ENCODE results near the gene HOXB9.

The HOXB9 gene

DNA sequence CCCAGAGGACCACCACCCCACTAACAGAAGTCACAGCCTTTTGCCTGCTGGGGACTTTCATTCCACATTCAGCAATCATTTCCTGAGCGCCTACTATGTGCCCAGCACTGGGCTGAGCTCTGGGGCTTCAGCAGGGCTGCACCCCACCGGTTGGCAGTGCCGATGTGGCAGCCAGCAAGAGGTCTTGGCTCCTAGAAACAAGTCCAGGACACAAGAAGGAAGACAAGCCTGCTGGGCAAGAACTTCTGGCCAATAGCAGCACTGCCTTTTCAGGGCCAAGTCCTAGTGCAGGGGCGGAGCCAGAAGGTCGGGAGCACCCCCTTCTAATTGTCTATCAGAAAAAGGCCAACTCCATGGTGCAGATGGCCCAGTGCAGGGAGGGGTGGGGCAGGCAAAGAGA lies 13.0 kb upstream of the HOXB9 start:
- no peak for DNase-seq (ENCODE audit: low spot score)

DNA sequence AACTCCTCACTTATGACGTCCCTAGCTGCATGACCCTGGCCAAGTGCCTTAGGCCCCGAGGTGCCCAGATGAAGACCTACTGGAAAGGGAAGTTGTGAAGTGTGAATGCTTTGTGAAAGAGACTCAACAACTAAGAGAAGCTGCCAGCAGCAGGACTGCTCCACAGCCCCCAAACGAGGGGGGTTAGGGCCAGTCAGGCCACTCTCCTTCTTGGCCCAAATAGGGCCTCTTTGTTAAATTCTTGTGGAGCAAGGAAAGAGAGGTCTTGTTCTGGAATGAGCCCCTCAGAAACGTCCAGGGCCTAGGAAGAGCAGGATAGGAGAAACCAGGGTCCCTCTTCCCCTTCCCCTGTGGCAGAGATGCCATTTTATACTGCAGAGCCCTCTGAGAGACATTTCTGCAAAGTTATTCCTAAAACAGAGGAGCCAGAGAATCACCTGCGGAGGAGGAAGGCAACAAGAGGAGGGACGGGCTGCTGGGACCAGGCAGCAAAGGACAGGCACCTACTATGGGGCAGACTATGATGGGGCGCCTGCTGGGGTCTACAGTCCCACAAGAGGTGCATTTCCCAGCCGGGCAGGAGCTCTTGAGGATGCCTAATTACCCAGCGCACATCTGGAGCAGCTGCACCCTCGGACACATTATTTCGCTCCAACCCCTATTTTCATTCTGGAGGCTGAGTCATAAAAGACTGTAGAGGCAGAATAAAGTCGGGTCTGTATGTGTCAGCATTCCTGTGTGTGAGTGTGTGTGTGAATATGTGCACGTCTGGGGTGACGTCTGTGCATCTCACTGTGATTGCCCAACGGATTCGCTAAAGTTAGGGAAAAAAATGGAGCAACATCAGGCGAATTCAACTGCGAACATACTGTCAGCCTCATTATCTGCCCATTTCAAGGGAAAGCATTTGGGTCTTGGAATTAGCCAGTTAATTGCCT lies 11.4 kb upstream of the HOXB9 start:
- DNase-seq (ENCODE audit: low spot score) = no peak

DNA sequence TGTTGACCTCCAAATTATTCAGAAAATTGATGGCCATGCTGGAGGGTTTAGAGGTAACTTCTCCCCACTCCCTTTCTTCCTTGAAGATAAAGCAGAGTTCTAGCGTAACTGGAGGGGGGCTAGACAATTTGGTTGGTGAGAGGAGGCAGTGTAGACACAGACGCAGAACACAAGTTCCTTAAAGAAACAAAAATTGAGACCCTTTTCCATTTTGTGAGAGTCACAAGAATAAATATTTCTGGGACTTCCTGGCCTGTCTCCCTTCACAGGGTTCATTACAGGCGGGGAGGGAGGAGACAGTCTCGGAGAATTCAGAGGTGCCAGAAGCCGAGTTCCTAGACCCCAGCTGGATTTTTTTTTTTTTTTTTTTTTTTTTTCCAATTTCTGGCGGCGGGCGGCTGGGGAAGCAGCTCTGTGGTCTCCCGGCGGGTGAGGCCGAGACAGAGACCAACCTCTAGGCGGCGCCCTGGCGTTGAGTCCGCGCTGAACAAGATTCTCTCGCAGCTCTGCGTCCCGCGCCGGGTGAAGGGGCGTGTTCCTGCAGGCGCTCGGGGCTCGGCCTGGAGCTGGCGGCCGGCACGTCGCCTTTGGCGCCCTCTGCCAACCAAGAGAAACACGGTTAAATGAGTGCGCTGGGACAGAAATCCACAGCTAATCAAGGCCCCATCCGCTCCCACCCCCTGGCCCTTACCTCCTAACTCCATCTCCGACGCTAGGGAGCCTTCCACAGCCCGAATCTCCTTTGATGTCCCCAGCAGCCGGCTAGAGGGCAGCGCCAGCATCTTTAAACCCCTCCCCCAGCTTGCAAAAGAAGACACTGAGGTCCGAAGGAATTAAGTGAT lies 10.2 kb upstream of the HOXB9 start:
- DNase-seq (ENCODE audit: low spot score) = no peak

DNA sequence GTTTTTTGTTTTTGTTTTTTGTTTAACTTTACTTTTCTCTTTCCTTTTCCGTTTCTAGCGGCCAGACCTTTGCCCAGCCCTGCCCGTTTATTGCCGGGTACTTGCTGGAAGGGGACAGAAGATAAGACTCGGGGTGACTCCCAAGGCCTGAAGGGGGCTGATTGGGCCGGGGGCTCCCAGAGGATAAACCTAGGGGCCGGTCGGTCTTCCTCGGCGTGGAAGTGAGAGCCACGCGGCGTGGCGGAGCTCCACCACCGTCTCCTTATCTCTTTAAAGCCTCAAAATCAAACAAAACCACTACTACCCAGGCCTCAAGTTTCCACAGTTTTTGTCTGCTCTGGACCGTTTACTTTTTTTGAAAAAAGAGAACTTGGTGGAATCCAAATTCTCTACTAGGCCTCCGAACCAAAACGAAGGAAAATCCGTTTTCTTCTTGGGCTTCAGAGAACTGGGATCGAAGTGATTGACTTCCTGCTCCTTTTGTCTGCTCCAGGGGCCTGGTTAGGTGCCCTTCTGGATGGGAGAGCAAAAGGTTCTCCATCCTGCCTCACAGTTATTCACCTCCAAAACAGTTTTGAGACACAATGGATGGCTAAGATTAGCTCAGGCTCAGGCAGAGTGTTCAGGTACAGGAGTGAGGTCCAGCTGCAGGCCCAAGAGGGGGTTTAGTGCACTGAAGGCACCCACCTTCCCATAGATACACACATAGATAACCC lies 8.5 kb upstream of the HOXB9 start:
- no peak for DNase-seq (ENCODE audit: low spot score)

DNA sequence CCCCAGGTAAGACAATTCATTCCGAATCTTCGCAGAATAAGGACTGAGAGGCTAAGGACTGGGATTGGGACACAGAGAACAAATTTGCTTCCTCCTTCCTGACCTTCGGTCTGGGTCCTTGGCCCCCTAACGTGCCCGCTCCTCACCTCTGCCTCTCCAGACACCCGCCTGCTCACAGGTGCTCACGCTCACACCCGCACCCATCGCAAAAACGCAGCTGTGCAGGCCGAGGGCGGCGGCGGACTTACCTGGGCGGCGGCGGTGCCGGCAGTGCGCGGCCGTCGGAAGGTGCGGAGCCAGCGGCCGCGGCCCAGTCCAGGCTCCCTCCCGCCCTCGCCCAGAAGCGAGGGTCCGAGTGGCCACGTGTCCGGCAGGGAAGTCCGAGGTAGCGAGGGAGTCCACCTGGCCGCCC lies 7.1 kb upstream of the HOXB9 start:
- DNase-seq (ENCODE audit: low spot score) = no peak

DNA sequence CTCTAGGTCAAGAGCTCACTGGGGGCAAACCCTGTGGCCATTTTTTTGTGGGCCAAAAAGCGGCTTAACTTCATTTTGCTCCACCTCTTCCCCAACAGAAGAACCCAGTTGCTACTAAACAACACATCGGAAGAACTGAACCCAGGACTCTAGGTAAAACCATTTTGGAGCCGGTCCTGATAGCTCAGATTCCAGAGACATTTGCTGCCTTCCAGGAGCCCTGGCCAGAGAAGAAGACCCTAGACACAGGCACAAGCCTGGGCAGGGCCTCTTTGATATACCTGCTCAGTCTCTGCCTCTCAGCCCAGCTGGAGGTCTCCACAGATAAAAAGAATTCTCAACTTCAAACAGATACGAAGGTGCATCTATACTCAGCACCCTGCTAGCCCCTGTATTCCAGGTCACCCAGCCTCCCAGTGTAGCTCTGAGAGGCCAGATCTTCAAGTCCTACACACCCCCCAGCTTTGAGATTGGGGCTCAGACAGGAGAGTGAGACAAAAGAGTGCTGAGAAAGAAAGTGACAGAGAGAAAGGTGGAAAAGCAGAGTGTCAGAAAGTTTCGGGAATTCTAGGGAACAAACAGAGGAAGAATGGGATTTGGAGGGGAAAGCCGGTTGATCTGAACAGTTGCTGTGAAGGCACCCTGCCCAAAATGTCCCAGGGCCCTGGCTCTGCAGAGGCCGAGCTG lies 6.6 kb upstream of the HOXB9 start:
- no peak for DNase-seq (ENCODE audit: low spot score)

DNA sequence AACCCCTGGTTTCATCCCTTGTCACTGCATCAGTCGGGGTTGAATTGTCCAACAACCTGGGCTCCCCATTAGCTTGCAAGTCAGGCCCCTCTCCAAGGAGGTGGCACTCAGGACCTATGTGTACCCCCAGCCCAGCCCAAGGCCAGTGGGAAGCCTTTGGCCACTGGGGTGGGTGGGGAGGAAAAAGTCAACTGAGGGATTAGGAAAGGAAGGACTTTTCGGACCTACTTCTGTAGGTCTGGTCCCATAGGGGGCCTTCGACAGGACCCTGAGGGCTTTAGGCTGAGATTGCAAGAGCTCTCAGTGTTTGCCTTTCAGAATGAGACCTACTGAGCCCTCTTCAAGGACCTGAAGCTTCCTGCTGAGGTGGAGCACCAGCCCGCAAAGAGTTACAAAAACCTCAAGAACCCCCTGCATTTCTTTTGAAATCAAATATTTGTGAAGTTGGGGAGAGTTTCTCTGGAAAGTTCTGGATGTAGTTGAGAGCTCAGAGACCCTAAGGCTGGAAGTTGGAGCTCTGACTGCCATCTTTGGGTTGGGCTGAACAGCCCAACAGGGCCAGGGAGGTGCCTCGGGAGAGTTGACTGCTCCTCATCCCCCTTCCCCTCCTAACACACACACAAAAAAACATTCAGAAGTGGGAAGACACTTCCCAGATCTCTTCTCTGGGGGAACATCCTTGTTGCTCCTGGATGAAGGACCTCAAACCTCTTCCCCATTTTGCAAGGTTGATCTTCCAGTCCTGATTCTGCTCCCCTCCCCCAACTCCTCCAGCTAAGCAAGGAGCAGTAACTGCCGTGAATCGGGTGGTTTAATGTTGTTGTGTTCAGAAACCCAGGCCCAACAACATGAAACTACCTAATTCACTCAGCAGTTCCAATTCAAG lies 5.8 kb upstream of the HOXB9 start:
- DNase-seq (ENCODE audit: low spot score) = no peak

DNA sequence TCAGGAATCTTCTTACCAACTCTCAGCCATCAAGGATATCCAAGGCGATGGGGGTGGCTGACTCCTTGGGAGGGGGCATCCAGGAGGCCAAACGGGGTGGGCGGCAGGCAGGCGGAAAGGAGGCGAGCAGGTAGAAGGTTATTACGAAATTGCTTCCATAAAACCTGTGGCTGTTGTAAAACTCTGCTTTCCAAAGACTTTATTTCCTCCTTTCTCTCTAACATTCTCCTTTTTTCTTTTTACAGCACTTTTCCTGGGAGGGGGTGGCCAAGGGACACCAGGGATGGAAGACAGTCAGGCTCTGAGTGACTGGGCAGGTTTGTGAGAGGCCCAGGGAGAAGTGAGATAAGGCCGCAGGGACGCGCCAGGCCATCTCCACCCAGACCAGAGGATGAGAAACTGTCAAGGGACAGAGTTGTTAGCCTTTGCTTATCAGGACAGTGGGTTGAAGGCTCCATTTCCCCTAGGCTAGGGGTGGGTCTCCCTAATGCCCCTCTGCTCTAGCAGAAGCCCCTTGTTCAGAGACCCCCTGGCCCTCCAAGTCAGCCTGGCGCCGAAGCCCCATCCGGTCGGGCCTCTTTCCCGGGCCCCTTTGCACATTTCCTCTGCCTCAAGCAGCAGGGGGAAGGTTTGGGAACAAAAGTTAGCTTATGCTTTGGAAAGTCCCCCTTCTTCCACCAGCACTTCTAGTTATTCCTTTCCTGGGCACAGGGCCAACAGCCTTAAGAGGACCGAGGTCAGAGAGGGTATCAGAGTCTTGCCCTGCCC lies 5.0 kb upstream of the HOXB9 start:
- DNase-seq (ENCODE audit: low spot score) = no peak

DNA sequence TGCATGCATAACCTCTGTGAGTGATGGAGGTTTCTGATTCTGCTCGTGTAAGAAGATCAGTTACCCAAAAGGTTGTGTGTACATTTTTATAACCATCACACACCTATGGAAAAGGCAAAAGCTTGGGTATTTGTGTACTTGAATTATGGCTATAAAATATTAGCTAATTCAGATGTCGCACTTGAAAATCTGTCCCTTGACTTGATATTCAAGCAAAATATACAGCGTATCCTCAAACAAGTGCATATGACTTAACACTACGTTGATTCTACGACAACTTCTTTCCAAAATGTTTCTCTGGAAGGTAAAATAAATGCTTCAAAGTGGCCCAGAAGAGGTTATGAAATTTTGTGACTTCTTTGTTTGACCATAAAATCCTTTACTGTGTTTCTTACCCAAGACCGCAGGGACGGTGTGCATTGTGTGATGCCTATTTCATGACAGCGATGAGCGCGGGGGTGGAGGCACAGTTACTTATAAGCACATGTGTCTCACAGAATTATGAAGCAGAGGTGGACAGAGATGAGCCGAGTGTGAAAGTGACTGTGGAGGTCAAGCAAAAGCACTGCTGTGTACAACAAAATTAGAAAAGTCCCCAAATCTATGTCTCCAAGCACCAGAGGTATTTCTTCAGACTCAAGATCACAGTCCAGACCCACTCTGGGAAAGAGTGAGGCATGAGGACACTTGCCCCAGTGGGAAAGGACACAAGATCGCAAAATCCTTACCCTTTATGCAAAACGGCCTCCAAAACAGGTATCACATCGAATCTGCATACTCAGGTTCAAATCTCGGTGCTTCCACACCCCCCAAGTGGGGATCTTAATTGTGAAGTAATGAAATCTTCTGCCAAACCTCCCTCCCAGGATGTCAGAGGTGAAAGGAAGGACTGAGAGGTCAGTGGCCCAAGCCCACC lies 4.1 kb upstream of the HOXB9 start:
- no peak for DNase-seq (ENCODE audit: low spot score)

DNA sequence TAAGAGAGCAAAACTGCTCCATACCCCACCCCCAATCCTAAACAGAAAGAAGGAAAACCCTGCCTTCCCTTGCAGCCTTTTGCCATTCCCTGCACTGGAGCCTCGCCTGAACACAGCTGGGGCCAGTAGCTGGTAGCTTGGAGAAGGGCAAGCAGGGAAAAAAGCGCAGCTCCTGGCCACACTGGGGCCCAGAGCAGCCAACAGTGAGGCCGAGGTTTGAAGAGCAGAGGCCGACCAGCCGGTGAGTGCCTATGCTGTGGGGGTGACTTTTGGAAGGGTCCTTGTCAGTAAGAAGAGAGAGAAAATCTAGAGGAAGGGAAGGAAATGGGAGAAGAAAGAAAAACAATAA lies 3.2 kb upstream of the HOXB9 start:
- no peak for DNase-seq (ENCODE audit: low spot score)

DNA sequence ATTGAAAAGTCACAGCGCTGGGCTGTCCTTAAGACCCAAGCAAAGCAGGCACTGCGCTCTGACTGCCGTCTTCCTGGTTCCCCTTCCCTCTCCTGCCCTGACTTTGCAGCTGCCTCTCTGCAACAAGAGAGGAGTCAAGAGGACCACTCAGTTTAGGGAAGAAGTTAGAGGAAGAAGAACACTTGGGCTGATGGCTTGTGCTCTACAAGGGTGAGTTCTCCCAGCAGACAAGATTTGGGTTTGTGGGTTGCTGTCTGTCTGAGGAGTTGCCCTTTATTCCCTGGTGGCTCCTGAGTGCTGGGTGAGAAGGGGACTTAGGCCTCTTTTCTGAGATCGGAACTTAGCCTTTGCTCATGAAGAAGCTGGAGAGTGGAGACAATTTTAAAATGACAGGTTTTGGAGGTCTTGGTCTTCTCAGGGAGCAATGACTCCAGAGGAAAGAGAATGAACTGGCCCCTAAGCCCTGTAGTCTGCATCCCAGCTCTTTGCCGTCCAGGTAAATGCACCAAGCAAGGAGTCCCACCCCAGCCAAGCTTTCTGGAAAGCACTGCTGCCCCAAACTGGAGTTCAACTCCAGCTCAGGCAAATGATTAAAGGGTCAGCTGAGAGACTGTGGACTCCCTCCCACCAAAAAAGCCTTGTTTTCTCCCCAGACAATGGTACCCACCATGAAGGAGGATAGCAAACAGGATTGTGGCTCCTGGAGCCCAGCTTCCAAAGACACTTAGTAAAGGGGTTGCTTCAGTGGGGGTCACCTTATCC lies 2.7 kb upstream of the HOXB9 start:
- no peak for DNase-seq (ENCODE audit: low spot score)

DNA sequence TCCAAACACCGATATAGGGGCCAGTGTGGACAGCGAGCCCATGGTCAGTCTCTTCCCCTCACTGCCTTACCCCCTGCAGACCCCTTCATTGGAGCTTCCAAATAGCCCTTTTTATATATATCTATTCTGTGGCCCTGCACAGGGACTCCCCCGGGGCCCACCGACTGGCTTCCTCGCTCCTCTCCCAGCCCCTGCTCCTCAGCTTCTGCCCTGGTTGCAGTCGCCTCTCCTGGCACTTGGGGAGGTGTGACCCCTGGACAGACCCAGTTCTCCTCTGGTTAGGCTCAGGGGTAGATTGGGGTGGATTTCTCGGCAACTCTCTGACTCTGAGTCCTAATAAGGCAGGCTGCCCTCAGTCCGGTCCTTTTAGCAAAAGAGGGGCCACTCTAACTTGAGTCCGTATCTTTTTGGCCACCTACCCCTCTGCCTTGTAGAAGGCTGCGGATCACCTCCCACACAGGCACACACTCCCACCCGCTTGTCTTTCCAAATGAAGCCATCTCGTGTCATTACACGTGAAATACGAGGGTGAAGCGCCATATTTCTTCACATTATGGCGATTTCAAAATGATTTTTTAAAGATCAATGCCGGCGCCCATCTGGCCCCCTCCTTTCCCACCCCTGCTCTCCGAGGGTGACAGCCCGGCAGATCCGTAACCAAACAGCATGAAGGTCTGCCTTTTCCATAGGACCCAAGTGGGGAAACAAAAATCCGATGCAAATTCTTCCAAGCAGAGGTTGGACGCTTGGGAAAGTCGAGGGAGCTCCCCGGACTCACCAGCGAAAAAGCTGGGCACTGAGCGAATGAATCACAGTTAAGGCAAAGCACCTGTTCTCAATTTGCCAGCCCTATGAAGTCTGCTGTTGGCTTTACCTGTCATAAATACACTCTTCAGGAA lies 1.7 kb upstream of the HOXB9 start:
- no peak for DNase-seq (ENCODE audit: low spot score)

DNA sequence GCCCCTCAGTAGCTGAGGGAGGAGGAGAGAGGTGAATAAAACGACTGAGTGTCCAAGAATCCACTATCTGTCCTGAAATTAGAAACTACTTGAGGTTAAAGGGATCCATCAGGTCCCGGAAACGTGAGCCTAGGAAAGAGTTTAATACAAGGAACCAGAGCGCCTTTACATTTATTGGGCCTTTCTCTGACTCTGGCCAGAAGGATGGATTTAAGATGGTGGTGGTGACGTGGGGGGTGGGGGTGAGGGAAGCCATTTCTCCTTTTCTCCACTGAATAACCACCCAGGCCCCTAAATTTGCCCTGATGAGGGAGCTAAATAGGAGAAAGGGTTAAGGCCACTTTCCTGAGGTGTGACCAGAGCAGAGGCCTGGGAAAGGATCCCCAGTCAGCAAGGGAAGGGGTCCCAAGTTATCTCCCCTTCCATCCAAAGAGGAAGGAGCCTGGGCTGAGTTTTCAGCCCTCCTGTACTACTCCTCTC lies 1.0 kb upstream of the HOXB9 start:
- no peak for DNase-seq (ENCODE audit: low spot score)

DNA sequence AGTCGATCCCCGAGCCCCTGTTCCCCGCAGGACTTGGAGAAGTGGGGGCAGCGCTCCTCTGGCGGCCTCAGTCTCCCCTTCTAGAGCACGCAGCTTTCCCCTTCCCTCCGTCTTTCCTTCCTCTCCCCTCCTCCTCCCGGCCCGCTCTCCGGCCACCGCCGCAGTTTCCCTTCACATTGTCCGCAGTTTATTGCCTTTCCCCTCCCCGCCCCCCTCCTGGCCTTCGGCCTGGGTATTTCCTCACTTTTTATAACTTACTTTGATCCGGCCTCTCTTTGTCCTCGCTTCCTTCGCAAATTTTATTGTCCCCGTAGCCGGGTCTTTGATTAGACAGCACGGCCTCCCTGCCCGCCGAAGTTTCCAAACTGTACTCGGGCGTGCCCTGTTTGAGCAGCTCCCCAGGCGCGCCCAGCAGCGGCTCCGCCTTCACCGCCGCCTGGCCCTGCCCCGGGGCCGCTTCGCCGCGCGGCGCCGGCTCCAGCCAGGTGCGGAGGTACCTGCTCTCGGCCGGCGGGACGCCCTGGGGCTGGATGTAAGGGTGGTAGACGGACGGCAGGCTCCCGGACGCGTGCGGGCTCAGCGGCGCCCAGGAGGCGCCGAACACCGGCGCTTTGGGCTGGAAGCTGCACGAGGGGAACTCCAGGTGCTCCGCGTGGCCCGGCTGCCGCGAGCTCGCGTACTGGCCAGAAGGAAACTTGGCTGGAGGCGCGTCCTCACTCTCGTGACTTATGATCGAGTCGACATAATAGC lies 488 bp downstream of the HOXB9 start:
- DNase-seq (ENCODE audit: low spot score) = no peak

DNA sequence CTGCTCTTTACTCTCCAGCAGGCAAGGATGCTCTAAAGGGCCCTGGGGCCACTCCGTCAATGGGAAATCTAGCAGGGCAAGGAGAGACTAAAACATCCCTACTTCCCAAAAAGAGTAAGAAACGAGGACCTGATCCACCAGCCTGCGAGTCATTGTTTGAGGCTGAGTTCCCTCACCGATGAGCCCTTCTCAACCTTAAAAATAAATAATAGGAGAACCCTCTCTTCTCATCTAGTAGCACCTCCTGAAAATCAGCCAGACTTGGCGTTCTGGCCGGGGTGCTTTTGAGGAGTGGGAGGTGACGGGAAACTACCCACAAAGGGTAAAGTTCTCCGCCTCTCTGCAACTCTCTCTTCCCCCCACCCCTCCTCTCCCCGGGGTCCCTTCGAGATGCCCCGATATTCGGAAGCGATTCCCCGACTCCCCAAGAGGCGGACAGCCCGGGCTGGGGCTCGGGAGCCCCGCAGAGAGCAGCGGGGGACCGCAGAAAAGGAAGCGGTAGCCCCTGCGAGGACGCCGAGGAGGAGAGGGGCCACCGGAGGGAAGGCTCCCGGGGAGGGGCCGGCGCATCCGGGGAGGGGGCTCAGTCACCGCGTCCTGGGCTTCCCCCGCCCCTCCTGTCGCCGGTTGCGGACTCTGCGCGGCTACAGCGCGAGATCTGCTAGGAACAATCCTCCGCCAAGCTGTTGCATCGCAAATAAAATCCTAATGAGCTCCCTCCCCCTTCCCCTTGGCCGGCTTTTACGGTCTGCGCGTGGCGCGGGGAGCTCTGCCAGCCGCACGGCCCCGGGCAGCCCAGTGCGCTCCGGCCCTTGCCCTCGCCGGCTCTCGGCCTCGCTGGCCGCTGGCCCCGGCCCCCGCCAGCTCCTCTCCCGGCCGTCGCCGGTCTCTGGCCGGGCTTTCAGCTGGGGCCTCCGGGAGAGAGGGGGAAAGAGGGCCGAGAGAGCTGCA lies 1.3 kb downstream of the HOXB9 start:
- DNase-seq (ENCODE audit: low spot score) = no peak

Measured in pons (tissue), 1 donor.